Measurements from ENCODE around the gene PDXP.

DNA sequence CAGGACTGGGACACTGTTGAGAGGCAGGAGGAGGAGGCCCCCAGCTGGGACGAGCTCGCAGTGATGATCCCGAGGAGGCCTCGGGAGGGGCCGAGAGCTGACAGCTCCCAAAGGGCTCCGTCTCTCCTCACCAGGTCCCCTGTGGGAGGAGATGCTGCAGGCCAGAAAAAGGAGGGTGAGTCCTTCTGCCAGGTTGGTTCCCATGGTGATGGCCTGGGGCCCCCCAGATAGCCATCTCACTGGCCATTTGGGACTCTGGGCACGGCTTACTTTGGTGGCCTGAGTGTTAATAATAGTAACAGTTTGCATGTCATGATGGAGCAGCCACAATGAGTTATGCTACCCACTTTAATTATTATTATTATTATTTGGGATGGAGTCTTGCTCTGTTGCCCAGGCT lies 57.2 kb downstream of the PDXP start:
- TF ChIP-seq POLR2A (IDR thresholded peaks at IDR 0.05) = no peak
- TF ChIP-seq, protein P1, sequence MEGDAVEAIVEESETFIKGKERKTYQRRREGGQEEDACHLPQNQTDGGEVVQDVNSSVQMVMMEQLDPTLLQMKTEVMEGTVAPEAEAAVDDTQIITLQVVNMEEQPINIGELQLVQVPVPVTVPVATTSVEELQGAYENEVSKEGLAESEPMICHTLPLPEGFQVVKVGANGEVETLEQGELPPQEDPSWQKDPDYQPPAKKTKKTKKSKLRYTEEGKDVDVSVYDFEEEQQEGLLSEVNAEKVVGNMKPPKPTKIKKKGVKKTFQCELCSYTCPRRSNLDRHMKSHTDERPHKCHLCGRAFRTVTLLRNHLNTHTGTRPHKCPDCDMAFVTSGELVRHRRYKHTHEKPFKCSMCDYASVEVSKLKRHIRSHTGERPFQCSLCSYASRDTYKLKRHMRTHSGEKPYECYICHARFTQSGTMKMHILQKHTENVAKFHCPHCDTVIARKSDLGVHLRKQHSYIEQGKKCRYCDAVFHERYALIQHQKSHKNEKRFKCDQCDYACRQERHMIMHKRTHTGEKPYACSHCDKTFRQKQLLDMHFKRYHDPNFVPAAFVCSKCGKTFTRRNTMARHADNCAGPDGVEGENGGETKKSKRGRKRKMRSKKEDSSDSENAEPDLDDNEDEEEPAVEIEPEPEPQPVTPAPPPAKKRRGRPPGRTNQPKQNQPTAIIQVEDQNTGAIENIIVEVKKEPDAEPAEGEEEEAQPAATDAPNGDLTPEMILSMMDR (IDR thresholded peaks at IDR 0.05 in 4 of 5, conservative IDR thresholded peaks at IDR 0.05 in 1 of 5) = no peak
